Mucosa of descending colon (tissue), 3 donors: ENCODE measurements around the gene BICD2. TPM values are rescaled to one million over a fixed set of nuclear protein-coding genes. Genes with fewer than 3 reads are reported as not detected.

ENCODE experiments used
- ATAC-seq: fragments of 200-7000 bp; cut with Tn5 transposase; one replicate; pipeline ENCODE4 v1.9.1; 2020; ENCODE audit warnings: mild to moderate bottlenecking, moderate library complexity
- DNase-seq, 3 donors: peaks; one replicate each; pipeline ENCODE4 v3.0.0-alpha.2; 2020
- H3K36me3 ChIP-seq: fragments of 200-600 bp; one replicate; pipeline ENCODE4 v1.8.0; 2021; ENCODE audit warnings: low read depth, mild to moderate bottlenecking
- H3K4me1 ChIP-seq: fragments of 200-600 bp; one replicate; pipeline ENCODE4 v1.8.0; 2021; ENCODE audit warnings: low read depth, mild to moderate bottlenecking
- H3K4me3 ChIP-seq: fragments of 200-600 bp; one replicate; pipeline ENCODE4 v1.8.0; 2021; ENCODE audit warnings: mild to moderate bottlenecking
- H3K9me3 ChIP-seq: fragments of 200-600 bp; one replicate; pipeline ENCODE4 v1.8.0; 2021; ENCODE audit warnings: mild to moderate bottlenecking
- intact Hi-C, 2 donors: fragments of 100-400 bp; cut with DNase I in 1 of 2; cut with micrococcal nuclease in 1 of 2; formaldehyde crosslinking; loops; one replicate each; pipeline versions ENCODE4 v1.11.0 to v1.11.1; 2022; cut with DNase I, micrococcal nuclease
- total RNA-seq, 3 donors: library from RNA; stranded (reverse); fragmentation: NEBNext Ultra II Directional in 2 of 3; extraction: Animal tissue kit (Norgen Biotek cat#: 25700) in 2 of 3; gene quantifications; one replicate each; pipeline versions ENCODE4 v1.2.1 to v1.2.4, GENCODE V29; 2021 to 2023
- TF ChIP-seq, protein P1 (sequence below): fragments of 200-600 bp; IDR thresholded peaks from one replicate; pipeline ENCODE4 v1.8.0; 2022; ENCODE audit warnings: antibody characterized with exemption, mild to moderate bottlenecking
- donor health status: DM: no; HTN: no; CAD: no; lungs with moderate emphysema.
- donor health status: DM: no; HTN: no; CAD: no.
- donor health status: DM: no; HTN: yes; CAD: no.

The BICD2 gene
- total RNA-seq, 3 donors from 2014 or later: 6.8 to 36.1 (median 8.6) TPM

DNA sequence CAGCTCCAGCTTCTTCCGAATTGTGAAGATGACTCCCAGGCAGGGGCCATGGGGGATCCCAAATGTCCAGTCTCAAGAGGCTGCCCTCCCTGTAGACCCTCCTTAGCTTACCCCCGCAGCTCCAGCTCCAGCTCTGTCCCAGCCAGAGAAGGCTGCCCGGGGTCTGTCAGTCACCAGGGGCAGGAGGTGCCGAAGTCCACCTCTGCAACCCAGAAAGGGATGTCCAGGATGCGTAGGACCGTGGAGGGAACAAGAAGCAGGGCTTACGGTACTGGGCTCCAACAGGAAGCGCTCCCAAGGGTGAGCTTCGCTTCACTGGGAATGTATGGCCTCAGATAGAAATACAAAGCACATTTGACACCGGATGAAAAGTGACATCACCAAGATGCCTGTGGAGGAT, 100.7 kb downstream of the BICD2 start:
- intact Hi-C loops: no loop called here
- Histone ChIP-seq H3K4me1 (peaks cover 5% of the 10 kb centered on the region), H3K36me3 (no peaks in the 10 kb centered on the region), H3K4me3 (no peak overlapping the region), H3K9me3 (no peaks in the 10 kb centered on the region)
- no peak for DNase-seq
- no peak for ATAC-seq
- TF ChIP-seq, protein P1, sequence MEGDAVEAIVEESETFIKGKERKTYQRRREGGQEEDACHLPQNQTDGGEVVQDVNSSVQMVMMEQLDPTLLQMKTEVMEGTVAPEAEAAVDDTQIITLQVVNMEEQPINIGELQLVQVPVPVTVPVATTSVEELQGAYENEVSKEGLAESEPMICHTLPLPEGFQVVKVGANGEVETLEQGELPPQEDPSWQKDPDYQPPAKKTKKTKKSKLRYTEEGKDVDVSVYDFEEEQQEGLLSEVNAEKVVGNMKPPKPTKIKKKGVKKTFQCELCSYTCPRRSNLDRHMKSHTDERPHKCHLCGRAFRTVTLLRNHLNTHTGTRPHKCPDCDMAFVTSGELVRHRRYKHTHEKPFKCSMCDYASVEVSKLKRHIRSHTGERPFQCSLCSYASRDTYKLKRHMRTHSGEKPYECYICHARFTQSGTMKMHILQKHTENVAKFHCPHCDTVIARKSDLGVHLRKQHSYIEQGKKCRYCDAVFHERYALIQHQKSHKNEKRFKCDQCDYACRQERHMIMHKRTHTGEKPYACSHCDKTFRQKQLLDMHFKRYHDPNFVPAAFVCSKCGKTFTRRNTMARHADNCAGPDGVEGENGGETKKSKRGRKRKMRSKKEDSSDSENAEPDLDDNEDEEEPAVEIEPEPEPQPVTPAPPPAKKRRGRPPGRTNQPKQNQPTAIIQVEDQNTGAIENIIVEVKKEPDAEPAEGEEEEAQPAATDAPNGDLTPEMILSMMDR: no peak

DNA sequence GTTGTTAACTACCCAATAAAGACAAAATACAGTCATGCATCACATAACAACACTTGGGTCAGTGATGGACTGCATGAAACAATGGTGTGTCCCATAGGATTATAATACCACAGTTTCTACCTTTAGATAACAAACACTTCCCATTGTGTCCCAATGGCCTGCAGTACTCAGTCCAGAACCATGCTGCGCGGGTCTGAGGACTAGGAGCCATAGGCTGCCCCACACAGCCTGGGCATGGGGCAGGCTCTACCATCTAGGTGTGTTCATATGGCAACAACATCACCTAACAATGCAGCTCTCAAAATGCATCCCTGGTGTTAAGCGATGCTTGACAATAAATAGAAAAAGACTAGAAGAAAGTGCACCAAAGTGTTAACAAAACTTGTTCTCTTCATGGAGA, 101.5 kb downstream of the BICD2 start:
- TF ChIP-seq, protein P1: no peak
- ATAC-seq (no peak), DNase-seq (no peak)
- Histone ChIP-seq H3K9me3 (no peaks in the 10 kb centered on the region), H3K4me3 (no peak overlapping the region), H3K4me1 (no peaks in the 10 kb centered on the region), H3K36me3 (no peaks in the 10 kb centered on the region)
- intact Hi-C loops: no loop called here

DNA sequence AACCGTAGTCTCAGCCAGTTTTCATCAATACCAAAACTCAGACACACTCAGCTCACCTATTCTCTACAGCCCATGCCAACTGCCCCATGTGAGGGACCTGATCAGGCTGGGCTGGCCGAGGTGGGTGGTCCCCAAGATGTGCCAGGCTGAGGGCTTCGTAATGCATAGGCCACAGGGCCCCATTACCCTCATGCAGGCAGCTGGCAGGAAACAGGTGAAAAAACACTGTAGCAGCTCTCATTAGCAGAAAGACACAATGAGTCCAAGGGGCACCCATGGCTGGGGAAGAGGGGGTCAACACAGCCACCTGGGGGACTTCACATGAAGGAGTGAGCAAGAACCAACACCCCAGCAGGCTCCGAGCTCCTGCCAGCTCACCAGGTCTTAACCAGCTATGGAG, 102.9 kb downstream of the BICD2 start:
- intact Hi-C loops: no loop called here
- TF ChIP-seq, protein P1: no peak

More for the DNA sequence above, 102.9 kb downstream of the BICD2 start:
- no peaks in the 10 kb centered on the region for H3K36me3 ChIP-seq
- peak in 1 of 3 donors; percentile 7 for DNase-seq
- H3K4me3 ChIP-seq: no peak overlapping the region
- ATAC-seq: no peak
- H3K4me1 ChIP-seq: no peaks in the 10 kb centered on the region
- no peaks in the 10 kb centered on the region for H3K9me3 ChIP-seq

Other genes with a start within 250 kb of the BICD2 start
- gene ECM2, start 228.8 kb downstream of the BICD2 start, total RNA-seq: 1 to 10 TPM; 1.0 to 5.0 (median 1.9) TPM
- gene IPPK, start 94.7 kb downstream of the BICD2 start, total RNA-seq: 1 to 10 TPM; 6.8 to 9.0 (median 7.7) TPM
- gene ZNF484, start 113.2 kb upstream of the BICD2 start, total RNA-seq: 10 to 100 TPM in 1 of 3 donors, 1 to 10 TPM in 2; 5.0 to 10.9 (median 7.5) TPM
- 1 to 10 TPM; 3.3 to 5.4 (median 5.3) TPM for gene FGD3, start 182.7 kb upstream of the BICD2 start, total RNA-seq